Subcutaneous abdominal adipose tissue (tissue), 5 donors: ENCODE measurements around the gene POLD1.
"Not testable (repeated sequence)": the region's sequence is repeated elsewhere in the genome, so short reads cannot be mapped to it uniquely, and the experiment has no call there.

Source experiments
- H3K27ac ChIP-seq: one replicate; pipeline ENCODE4 v1.7.0; 2013; ENCODE audit warnings: low read depth, mild to moderate bottlenecking, inconsistent platforms, low read length, moderate library complexity
- H3K27me3 ChIP-seq, 5 donors: one replicate each; pipeline ENCODE4 v1.7.0; 2013; ENCODE audit warnings: low read length in 5 of 5, inconsistent platforms in 1 of 5; ENCODE audit not compliant: control insufficient read depth in 5 of 5, insufficient read depth in 4 of 5
- H3K36me3 ChIP-seq, 5 donors: one replicate each; pipeline ENCODE4 v1.7.0; 2013; ENCODE audit warnings: low read length in 5 of 5; ENCODE audit not compliant: control insufficient read depth in 5 of 5, insufficient read depth in 5 of 5
- H3K4me1 ChIP-seq, 5 donors: one replicate each; pipeline ENCODE4 v1.7.0; 2013; ENCODE audit warnings: low read length in 5 of 5, mild to moderate bottlenecking in 3 of 5, moderate library complexity in 1 of 5; ENCODE audit not compliant: control insufficient read depth in 5 of 5, insufficient read depth in 5 of 5
- H3K4me3 ChIP-seq, 5 donors: one replicate each; pipeline ENCODE4 v1.7.0; 2013; ENCODE audit warnings: low read length in 5 of 5, low read depth in 1 of 5
- H3K9ac ChIP-seq, 5 donors: one replicate each; pipeline ENCODE4 v1.7.0; 2013; ENCODE audit warnings: low read length in 5 of 5, mild to moderate bottlenecking in 4 of 5, moderate library complexity in 3 of 5
- H3K9me3 ChIP-seq, 5 donors: one replicate each; pipeline ENCODE4 v1.7.0; 2013; ENCODE audit warnings: low read length in 5 of 5; ENCODE audit not compliant: control insufficient read depth in 5 of 5
- donor health status: healthy.
- donor health status: healthy.
- donor health status: healthy.
- donor health status: healthy.
- donor health status: healthy.

Gene POLD1

DNA sequence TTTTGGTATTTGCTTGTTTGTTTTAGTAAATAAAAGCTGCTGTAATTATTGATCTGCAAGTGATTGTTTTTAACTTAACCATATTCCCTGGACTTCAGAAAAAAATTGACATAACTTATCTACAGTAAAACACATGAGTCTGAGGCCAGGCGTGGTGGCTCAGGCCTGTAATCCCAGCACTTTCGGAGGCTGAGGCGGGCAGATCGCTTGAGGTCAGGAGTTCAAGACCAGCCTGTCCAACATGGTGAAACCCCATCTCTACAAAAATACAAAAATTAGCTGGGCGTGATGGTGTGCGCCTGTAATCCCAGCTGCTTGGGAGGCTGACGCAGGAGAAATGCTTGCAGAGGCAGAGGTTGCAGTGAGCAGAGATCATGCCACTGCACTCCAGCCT, 30.7 kb upstream of the POLD1 start:
- H3K9ac ChIP-seq, H3K27ac ChIP-seq, H3K9me3 ChIP-seq, H3K36me3 ChIP-seq, H3K4me3 ChIP-seq: not testable (repeated sequence)
- peaks cover 0 to 14% (median 13%) of the 10 kb centered on the region in 5 donors for H3K4me1 ChIP-seq
- H3K27me3 ChIP-seq, result peaks cover 0 to 12% (median 0%) of the 10 kb centered on the region in 5 donors

DNA sequence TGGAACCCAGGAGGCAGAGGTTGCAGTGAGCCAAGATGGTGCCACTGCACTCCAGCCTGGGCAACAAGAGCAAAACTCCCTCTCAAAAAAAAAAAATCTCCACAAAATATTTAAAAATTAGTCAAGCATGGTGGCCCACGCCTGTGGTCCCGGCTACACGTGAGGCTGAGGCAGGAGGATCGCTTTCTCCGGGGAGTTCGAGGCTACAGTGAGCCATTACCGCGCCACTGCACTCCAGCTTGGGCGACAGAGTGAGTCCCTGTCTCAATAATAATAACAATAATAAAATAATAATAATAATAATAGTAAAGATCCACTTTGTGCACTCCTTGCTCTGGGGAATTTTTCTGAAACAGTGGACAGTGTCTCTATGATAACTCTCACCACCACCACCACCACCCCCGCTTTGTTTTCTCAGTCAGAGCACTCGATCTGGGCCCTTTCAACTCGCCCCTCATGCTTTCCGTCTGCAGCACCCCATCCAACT, 27.4 kb upstream of the POLD1 start:
- Histone ChIP-seq H3K9ac (no peak overlapping the region), H3K9me3 (no peaks in the 10 kb centered on the region), H3K36me3 (no peaks in the 10 kb centered on the region), H3K27ac (no peak overlapping the region), H3K27me3 (peaks cover 0 to 4% (median 0%) of the 10 kb centered on the region in 5 donors), H3K4me1 (peaks cover 0 to 20% (median 17%) of the 10 kb centered on the region in 5 donors), H3K4me3 (peak overlapping the region in 3 of 5 donors; percentile 69 to 88 (median 72))

DNA sequence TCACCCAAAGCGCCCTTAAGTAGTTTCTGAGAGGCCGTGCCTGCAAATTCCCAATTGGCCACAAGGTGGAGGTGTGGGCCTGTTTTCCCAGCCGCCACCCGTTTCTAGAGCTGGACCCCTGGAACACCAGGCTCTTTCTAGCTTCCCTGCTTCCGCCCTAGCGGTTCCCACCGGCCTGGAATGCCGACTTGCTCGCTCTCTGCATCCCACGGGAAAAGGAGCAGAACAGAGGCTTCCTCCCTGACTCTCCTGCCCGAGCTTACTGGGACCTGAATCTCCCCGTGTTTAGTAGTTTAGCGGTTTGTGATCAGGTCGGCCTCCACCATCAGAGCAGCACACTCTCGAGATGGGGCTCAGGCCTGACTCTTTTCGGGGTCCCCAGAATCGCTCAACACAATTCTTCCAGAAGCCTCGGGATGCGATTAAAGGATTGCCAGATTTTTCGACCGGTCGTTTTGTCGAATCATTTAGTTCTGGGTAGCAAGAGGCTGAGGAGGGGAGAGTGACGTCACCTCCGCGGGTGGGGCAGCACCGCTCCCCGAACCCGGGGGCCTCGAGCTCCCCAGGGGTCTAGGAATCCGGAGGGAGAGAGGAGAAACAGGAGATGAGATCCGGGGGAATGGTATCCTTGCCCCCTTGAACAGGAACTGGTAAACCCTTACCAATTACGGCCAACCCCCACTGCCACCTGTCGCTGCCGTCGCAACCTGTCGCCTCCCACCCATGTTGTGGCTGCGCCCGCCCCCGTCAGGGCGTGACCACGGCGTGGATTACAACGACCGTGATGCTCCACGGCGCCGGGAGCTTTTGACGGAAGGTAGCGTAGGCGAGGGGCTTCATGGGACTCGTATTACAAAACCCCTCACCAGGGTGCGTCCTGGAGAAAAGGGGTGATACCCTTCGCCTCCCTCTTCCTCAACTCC, 26.7 kb upstream of the POLD1 start:
- H3K27ac ChIP-seq, result peak overlapping the region; percentile 57
- H3K9ac ChIP-seq, result peak overlapping the region; percentile 56 to 79 (median 74)
- H3K9me3 ChIP-seq, result no peaks in the 10 kb centered on the region
- peak overlapping the region; percentile 68 to 88 (median 72) for H3K4me3 ChIP-seq
- peaks cover 0 to 20% (median 17%) of the 10 kb centered on the region in 5 donors for H3K4me1 ChIP-seq
- H3K36me3 ChIP-seq, result no peaks in the 10 kb centered on the region
- no peaks in the 10 kb centered on the region for H3K27me3 ChIP-seq

DNA sequence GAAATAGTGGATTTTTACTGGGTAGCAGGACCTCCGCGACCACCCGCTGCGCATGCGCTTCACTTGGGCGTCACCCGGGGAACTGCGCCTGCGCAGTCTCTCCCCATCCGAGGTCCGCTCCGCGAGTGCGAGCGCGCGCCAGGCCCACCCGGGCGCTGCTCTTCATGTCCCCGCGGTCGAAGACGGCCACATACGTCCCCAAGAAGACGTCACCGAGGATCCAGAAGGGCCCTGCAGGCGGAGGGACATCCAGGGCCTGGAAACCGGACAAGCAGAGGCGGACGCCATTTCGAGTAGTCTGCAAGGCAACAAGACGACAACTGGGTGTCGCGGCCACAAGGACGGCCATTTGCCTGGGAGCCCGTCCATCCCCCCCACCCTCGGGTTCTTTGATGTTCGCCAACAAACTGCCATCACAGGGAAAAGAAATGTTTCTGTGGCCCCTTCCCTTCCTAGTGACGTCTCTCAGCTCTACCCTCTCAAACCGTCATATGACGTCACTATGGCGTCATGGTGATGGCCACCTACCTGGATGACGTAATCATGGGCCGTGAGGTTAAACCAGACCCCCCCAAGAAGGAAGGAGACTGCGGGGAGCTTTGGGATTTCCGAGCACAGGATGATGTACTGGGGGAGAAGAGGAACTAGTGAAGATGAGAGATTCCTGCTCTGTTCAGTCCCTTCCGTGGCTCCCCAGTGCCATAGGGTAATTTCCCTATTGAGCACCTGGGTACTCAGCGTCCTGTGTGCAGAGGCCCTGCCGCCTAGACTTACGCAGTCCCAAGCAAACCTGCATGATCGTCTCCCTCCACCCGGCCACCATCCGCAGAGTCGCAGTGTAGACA, 25.4 kb upstream of the POLD1 start:
- H3K27me3 ChIP-seq, result no peaks in the 10 kb centered on the region
- peak overlapping the region in 2 of 5 donors; percentile 48 to 69 for H3K9ac ChIP-seq

DNA sequence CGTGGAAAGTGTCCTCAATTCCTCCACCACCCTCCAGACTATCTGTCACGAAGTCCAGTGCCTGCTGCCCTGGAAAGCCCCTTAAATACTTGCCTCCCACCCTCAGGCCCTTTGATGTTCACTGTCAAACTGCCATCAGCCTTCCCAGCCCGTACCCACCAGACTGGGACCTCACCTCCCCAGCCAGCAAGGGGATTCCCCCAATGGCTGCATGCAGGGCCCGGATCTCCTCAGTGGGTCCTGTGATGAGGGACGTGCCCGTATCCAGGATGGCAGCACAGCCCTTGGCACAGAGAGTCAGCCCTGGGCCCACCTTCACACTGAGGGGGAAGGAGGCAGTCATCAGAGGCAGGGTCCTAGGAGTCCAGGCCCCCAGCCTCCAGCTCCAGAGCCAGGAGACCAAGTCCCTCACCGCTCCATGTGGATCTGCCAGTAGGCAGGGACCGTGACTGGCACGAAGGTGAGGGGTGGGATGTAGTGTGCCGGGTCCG, 24.8 kb upstream of the POLD1 start:
- no peaks in the 10 kb centered on the region for H3K36me3 ChIP-seq
- H3K4me3 ChIP-seq, result peak overlapping the region in 1 of 5 donors; percentile 72
- H3K9me3 ChIP-seq, result no peaks in the 10 kb centered on the region
- peaks cover 0 to 20% (median 17%) of the 10 kb centered on the region in 5 donors for H3K4me1 ChIP-seq
- no peaks in the 10 kb centered on the region for H3K27me3 ChIP-seq
- H3K9ac ChIP-seq, result no peak overlapping the region
- no peak overlapping the region for H3K27ac ChIP-seq

More for the DNA sequence above, 25.4 kb upstream of the POLD1 start:
- Histone ChIP-seq H3K27ac (no peak overlapping the region), H3K9me3 (no peaks in the 10 kb centered on the region), H3K4me3 (peak overlapping the region; percentile 64 to 79 (median 72)), H3K36me3 (no peaks in the 10 kb centered on the region), H3K4me1 (peaks cover 0 to 20% (median 17%) of the 10 kb centered on the region in 5 donors)

DNA sequence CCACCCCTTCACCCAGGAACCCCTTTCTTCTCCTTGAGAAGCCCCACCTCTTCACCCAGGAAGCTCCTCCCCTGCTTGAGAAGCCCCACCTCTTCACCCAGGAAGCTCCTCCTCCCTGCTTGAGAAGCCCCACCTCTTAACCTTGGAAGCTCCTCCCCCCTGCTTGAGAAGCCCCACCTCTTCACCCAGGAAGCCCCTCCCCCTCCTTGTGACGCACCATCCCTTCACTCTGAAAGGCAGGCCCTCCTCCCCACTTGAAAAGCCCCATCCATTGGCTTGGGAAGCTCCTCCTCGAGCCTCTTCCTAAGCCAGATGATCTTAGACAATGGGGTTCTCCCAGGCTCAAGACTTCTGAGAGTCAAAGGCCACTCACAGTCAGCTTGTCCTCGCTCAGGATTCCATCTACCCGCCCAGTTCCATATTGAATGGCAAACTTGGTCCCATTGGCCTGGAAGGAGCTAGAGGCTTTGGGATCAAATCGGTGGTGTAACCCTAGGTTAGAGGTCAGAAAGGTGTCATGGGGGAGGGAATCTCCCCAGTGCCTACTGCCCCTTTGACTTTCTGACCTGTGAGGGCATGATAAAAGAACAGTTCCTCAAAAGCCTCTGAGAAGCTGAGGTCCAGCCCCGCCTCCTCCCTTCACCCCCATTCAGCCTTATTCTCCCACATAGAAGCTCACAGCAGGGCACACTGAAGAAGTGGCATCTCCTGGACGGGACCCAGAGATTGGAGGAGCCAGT, 22.7 kb upstream of the POLD1 start:
- H3K27ac ChIP-seq, result no peak overlapping the region
- H3K4me3 ChIP-seq, result no peak overlapping the region
- H3K27me3 ChIP-seq, result no peaks in the 10 kb centered on the region
- no peak overlapping the region for H3K9ac ChIP-seq
- no peaks in the 10 kb centered on the region for H3K9me3 ChIP-seq
- H3K4me1 ChIP-seq, result peaks cover 0 to 20% (median 17%) of the 10 kb centered on the region in 5 donors
- no peaks in the 10 kb centered on the region for H3K36me3 ChIP-seq

DNA sequence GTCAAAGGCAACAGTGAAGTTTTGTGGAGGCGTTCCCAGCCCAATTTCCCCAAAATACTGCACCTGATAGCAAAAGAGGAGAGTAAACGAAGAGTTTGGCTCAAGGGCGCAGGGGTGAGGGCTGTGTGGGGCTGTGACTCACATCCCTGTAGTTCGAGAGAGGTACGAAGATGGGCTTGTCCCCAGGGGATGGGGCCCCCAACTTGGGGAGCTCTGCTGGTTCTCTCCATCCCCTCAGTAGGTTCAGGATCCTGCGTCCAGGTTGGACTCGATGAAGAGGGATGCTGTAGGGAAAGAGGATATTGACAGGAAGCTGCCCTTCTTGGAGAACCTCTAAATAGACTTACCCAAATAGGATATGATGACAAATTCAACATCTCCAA, 22.1 kb upstream of the POLD1 start:
- Histone ChIP-seq H3K27ac (no peak overlapping the region), H3K4me3 (no peak overlapping the region)

DNA sequence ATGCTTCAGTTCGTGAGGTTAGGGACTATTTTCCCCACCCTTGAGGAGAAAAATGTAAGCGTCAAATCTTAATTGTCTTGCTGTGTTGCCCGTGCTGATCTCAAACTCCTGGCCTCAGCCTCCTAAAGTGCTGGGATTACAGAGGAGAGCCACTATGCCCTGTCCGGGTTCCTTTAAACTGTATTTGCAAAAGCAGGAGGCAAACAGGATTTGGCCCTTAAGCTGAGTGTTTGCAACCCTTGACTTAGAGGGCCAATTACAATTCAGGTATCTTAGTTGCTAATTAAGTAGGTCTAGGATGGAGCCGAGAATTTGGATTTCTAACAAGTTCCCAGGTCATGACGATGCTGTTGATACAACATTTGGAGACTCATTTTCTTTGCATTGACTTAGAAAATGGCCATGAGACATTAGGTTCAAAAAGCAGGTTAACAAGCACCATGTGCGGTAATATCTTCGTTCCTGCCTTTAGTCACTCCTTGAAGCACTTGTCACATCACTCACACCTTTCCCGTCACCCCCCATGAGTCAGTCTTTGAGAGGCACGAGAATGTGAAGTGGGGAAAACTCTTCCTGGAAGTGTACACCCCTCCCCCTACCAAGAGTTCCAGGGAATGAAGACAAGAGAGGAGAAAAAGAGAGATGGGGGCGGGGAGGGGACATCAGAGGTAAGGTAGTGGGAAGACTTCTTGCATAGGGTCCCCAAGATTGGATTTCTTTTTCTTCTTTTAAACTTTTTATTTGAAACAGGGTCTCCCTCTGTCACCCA, 21.3 kb upstream of the POLD1 start:
- Histone ChIP-seq H3K4me1 (peaks cover 0 to 12% (median 9%) of the 10 kb centered on the region in 5 donors), H3K27ac (no peak overlapping the region), H3K4me3 (no peak overlapping the region), H3K36me3 (no peaks in the 10 kb centered on the region), H3K9me3 (no peaks in the 10 kb centered on the region), H3K9ac (no peak overlapping the region), H3K27me3 (no peaks in the 10 kb centered on the region)

More for the DNA sequence above, 22.1 kb upstream of the POLD1 start:
- Histone ChIP-seq H3K27me3 (no peaks in the 10 kb centered on the region), H3K9ac (no peak overlapping the region), H3K4me1 (peaks cover 0 to 20% (median 17%) of the 10 kb centered on the region in 5 donors), H3K9me3 (no peaks in the 10 kb centered on the region), H3K36me3 (no peaks in the 10 kb centered on the region)
